ENCODE data around the gene P2RY1. TPM values are rescaled to one million over a fixed set of nuclear protein-coding genes. Genes with fewer than 3 reads are reported as not detected.

The P2RY1 gene
- total and polyA plus RNA-seq, 2 of the 4 experiments (the other 2 are of a cell fraction), result not detected

DNA sequence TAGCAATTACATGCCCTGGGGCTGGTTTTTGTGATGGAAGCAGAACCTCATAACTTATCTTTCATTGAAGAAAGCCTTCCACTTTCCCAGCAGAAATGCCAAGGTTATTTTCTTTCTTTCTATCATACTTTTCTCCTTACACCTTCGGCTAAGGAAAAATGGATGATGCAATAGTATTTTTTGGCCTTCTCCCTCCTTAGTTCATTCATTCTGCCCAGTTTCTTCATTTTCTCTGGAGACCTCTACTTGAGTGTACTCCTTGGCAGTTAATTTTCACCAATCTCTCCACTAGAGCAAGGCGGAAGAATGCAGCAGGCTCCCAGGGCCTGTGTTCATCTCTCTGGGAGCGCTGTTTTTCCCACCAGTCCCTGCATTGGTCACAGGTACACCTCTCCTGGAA, 7.6 kb upstream of the P2RY1 start:
- POLR2A ChIA-PET (ENCODE audit: unreplicated experiment), result no interaction called here
- Histone ChIP-seq H2AK5ac (ENCODE audit: low read depth, low read length) (no peak overlapping the region), H3K4me1 (ENCODE audit: control insufficient read depth, insufficient read depth, low read length) (no peaks in the 10 kb centered on the region), H3K27me3 (ENCODE audit: control insufficient read depth, insufficient read depth, low read length) (no peaks in the 10 kb centered on the region), H3K4ac (ENCODE audit: low read depth, low read length) (no peak overlapping the region), H4K8ac (ENCODE audit: low read depth in 2 of 2, low read length in 2 of 2) (no peak overlapping the region), H3K4me2 (ENCODE audit: low read depth, low read length) (no peak overlapping the region), H3K79me1 (ENCODE audit: low read depth in 1 of 2, low read length in 2 of 2) (no peaks in the 10 kb centered on the region), H3K56ac (ENCODE audit: extremely low read depth, insufficient read depth, low read length) (no peak overlapping the region), H3K9ac (ENCODE audit: low read depth, low read length) (no peak overlapping the region), H3K23ac (ENCODE audit: low read depth, low read length) (no peak overlapping the region), H3K36me3 (ENCODE audit: control insufficient read depth, insufficient read depth, low read length) (no peaks in the 10 kb centered on the region), H4K20me1 (ENCODE audit: insufficient read depth, low read length) (no peaks in the 10 kb centered on the region), H2BK5ac (ENCODE audit: low read depth, low read length, poor library complexity, severe bottlenecking) (no peak overlapping the region), H3K14ac (replicated peaks; ENCODE audit: low read depth, low read length) (no peak overlapping the region), H2BK20ac (ENCODE audit: low read depth, low read length) (no peak overlapping the region), H2AFZ (replicated peaks; ENCODE audit: low read length, poor library complexity) (no peak overlapping the region), H4K5ac (ENCODE audit: low read depth, low read length) (no peak overlapping the region), H3K27ac (ENCODE audit: insufficient read depth, low read length) (no peak overlapping the region), H2BK120ac (ENCODE audit: low read depth, low read length) (no peak overlapping the region), H3K18ac (ENCODE audit: low read depth, low read length) (no peak overlapping the region), H3K9me1 (ENCODE audit: insufficient read depth, low read length) (no peaks in the 10 kb centered on the region), H2BK15ac (ENCODE audit: low read depth, low read length) (no peak overlapping the region), H2AK9ac (replicated peaks; ENCODE audit: low read depth, low read length, poor library complexity) (no peak overlapping the region), H3K9me3 (ENCODE audit: control insufficient read depth, insufficient read depth, low read length) (no peaks in the 10 kb centered on the region), H3K4me3 (ENCODE audit: insufficient read depth, low read depth, low read length) (no peak overlapping the region), H4K91ac (ENCODE audit: insufficient read depth, low read depth, low read length) (no peak overlapping the region)
- intact Hi-C loops (cut with micrococcal nuclease) (no loop called here), dilution Hi-C loops (cut with HindIII; ENCODE audit: low sequenced_read_pairs, unreplicated experiment) (no loop called here), in situ Hi-C loops (cut with MboI; ENCODE audit: low sequenced_read_pairs) (no loop called here)
- ATAC-seq (ENCODE audit: low read depth) (no peak), DNase-seq (no peak)
- no TSS peak for BruUV-seq (replicated peaks)
- CTCF ChIA-PET, result no interaction called here
- TF ChIP-seq BHLHE40 (IDR thresholded peaks at IDR 0.05; ENCODE audit: low read depth, low read length), result no peak
- no peak for TF ChIP-seq POLR2A (IDR thresholded peaks at IDR 0.05; ENCODE audit: low read depth, low read length)
- TF ChIP-seq, protein P1, sequence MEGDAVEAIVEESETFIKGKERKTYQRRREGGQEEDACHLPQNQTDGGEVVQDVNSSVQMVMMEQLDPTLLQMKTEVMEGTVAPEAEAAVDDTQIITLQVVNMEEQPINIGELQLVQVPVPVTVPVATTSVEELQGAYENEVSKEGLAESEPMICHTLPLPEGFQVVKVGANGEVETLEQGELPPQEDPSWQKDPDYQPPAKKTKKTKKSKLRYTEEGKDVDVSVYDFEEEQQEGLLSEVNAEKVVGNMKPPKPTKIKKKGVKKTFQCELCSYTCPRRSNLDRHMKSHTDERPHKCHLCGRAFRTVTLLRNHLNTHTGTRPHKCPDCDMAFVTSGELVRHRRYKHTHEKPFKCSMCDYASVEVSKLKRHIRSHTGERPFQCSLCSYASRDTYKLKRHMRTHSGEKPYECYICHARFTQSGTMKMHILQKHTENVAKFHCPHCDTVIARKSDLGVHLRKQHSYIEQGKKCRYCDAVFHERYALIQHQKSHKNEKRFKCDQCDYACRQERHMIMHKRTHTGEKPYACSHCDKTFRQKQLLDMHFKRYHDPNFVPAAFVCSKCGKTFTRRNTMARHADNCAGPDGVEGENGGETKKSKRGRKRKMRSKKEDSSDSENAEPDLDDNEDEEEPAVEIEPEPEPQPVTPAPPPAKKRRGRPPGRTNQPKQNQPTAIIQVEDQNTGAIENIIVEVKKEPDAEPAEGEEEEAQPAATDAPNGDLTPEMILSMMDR (conservative IDR thresholded peaks at IDR 0.05; ENCODE audit: low read depth, low read length), result no peak
- no peak for TF ChIP-seq CHD1 (IDR thresholded peaks at IDR 0.05; ENCODE audit: low read depth, low read length)
- TF ChIP-seq RCOR1 (IDR thresholded peaks at IDR 0.05; ENCODE audit: insufficient replicate concordance, low read length), result no peak
- no peak for TF ChIP-seq MAFK (IDR thresholded peaks at IDR 0.05; ENCODE audit: low read depth, low read length)
- TF ChIP-seq FOS (IDR thresholded peaks at IDR 0.05; ENCODE audit: low read depth, low read length), result no peak
- no peak for TF ChIP-seq MXI1 (IDR thresholded peaks at IDR 0.05; ENCODE audit: borderline replicate concordance, low read depth, low read length)
- TF ChIP-seq NFE2L2 (IDR thresholded peaks at IDR 0.05; ENCODE audit: low read depth, low read length), result no peak
- no peak for TF ChIP-seq RAD21 (IDR thresholded peaks at IDR 0.05; ENCODE audit: low read length)
- TF ChIP-seq, protein P2, sequence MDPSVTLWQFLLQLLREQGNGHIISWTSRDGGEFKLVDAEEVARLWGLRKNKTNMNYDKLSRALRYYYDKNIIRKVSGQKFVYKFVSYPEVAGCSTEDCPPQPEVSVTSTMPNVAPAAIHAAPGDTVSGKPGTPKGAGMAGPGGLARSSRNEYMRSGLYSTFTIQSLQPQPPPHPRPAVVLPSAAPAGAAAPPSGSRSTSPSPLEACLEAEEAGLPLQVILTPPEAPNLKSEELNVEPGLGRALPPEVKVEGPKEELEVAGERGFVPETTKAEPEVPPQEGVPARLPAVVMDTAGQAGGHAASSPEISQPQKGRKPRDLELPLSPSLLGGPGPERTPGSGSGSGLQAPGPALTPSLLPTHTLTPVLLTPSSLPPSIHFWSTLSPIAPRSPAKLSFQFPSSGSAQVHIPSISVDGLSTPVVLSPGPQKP (IDR thresholded peaks at IDR 0.05; ENCODE audit: borderline replicate concordance, low read depth, low read length), result no peak
- TF ChIP-seq, protein P3, sequence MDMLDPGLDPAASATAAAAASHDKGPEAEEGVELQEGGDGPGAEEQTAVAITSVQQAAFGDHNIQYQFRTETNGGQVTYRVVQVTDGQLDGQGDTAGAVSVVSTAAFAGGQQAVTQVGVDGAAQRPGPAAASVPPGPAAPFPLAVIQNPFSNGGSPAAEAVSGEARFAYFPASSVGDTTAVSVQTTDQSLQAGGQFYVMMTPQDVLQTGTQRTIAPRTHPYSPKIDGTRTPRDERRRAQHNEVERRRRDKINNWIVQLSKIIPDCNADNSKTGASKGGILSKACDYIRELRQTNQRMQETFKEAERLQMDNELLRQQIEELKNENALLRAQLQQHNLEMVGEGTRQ (IDR thresholded peaks at IDR 0.05; ENCODE audit: low read depth, low read length), result no peak
- no peak for TF ChIP-seq MAZ (IDR thresholded peaks at IDR 0.05; ENCODE audit: borderline replicate concordance, low read depth, low read length)
- TF ChIP-seq RFX5 (IDR thresholded peaks at IDR 0.05; ENCODE audit: low read depth, low read length), result no peak
- no peak for TF ChIP-seq SMC3 (IDR thresholded peaks at IDR 0.05; ENCODE audit: low read depth, low read length)
- TF ChIP-seq CEBPB (IDR thresholded peaks at IDR 0.05; ENCODE audit: low read depth, low read length), result no peak
- WGBS, 2 experiments (ENCODE audit: extremely low coverage in 2 of 2, insufficient read length in 1 of 2), result no CpG with 5 or more reads among the region's 3 CpGs
